ENCODE measurements around the gene HHEX. TPM values are rescaled to one million over a fixed set of nuclear protein-coding genes. Genes with fewer than 3 reads are reported as not detected.
"Not testable (repeated sequence)": the region's sequence is repeated elsewhere in the genome, so short reads cannot be mapped to it uniquely, and the experiment has no call there.

Gene HHEX
- total RNA-seq, 1 experiment from 2014 or later = 0.06 TPM

- no peak for DNase-seq (ENCODE audit: low read depth)
These were observed 43.2 kb downstream of the HHEX start for GRCh38 chr10:92732958-92733357.

DNA sequence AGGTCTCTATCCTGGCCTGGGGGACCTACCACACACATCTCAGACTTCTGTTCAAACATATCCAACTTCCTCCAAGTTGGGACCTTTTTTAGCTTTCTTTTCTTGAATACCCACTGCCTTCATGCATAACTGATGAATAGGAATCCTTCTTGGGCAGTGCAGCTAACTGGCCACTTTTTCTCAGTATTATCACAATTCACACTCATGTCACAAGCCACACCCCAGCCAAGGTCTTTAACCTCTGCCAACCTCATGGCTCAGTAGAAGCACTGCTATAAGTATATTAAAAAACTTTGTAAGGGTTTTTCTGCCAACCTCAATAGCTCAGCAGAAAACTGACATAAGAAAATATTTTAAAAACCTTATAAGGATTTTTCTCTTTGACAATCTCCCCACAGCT is 44.5 kb downstream of the HHEX start:
- no peak for DNase-seq (ENCODE audit: low read depth)

DNA sequence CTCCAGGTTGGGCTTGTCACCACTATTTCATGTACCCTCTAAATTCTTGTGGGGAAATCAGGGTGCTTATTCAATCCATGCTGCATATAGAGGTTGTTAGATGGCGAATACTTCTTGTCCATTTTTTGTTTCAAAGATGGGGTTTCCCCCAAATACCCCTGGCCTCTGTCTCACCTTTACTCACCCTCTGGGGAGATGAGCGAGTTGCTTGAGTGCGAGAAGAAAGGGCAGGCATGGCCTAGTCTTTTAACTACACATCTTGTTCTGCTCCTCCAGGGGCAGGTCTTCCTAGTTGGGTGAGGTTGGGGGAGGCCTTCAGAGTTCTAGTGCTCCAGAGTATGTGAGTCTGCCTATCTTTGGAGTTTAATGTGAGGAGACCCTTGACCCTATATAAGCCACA is 46.2 kb downstream of the HHEX start:
- DNase-seq (ENCODE audit: low read depth) = no peak

- no peak for DNase-seq (ENCODE audit: low read depth)
These were observed 47.7 kb downstream of the HHEX start for GRCh38 chr10:92737484-92737883.

DNA sequence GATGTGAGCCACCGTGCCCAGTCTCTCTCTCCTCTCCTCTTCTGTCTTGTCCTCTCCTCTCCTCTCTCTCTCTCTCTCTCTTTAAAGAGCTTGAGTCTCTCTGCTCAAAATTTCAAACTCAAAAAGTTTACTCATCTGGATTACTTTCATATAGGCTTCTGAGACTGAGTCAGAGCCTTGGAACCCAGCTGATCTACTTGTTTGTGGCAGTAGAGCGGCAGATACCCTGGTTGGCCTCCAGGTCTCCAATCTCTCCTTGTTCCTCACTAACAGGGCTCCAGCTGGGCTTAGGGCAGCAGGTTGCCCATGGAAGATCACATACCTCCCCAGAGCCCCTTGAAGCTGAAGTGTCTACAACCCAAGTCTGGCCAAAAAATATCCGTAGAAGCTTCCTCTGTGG is 51.0 kb downstream of the HHEX start:
- no peak for DNase-seq (ENCODE audit: low read depth)

DNA sequence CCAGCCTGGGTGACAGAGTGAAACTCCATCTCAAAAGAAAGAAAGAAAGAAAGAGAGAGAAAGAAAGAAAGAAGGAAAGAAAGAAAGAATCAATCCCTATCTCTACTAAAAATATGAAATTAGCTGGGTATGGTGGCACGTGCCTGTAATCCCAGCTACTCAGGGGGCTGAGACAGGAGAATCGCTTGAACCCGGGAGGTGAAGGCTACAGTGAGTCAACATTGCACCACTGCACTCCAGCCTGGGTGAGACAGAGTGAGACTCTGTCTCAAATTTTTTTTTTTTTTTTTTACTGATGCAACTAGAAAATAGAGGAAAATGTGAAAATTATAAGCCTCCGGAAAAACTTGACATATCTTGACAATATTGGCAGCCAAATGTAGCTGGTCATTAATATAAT is 52.0 kb downstream of the HHEX start:
- DNase-seq (ENCODE audit: low read depth) = not testable (repeated sequence)

GRCh38 chr10:92742331-92743228 is 52.8 kb downstream of the HHEX start:
- DNase-seq (ENCODE audit: low read depth) = no peak

Other genes starting within 250 kb of the HHEX start
- gene IDE, start 115.9 kb upstream of the HHEX start, total RNA-seq (2014; rRNA removed) = 25.3 and 27.0 TPM in 2 replicates
- gene KIF11, start 96.8 kb upstream of the HHEX start, total RNA-seq (2014; rRNA removed) = 61.3 and 66.2 TPM in 2 replicates
- gene EXOC6, start 158.6 kb downstream of the HHEX start, total RNA-seq (2014; rRNA removed) = 1.9 and 4.3 TPM in 2 replicates